Stomach (tissue), 9 donors: ENCODE results near the gene COL1A2. TPM values are rescaled to one million over a fixed set of nuclear protein-coding genes. Genes with fewer than 3 reads are reported as not detected.

Experiments
- DNase-seq, 2 donors: peaks; one replicate each; pipeline versions ENCODE4 v3.0.0 to v3.0.0-alpha.2; 2013 to 2019
- H3K27ac ChIP-seq, 5 donors: fragments of 200-600 bp in 4 of 5; sonication (generic) in 4 of 5; one replicate each; pipeline ENCODE4 v1.5.1; 2013 to 2019; ENCODE audit warnings: mild to moderate bottlenecking in 1 of 5, moderate library complexity in 1 of 5
- H3K27me3 ChIP-seq, 3 donors: fragments of 200-600 bp; sonication (generic); one replicate each; pipeline ENCODE4 v1.5.1; 2017 to 2019; ENCODE audit warnings: mixed run types in 1 of 3
- H3K36me3 ChIP-seq, 4 donors: fragments of 200-600 bp; sonication (generic); 1 replicate in 3 of 4; 2 replicates in 1 of 4; pipeline ENCODE4 v1.5.1; 2016 to 2019
- H3K4me1 ChIP-seq, 4 donors: fragments of 200-600 bp; sonication (generic); one replicate each; pipeline ENCODE4 v1.5.1; 2016 to 2019
- H3K4me3 ChIP-seq, 4 donors: fragments of 200-600 bp; sonication (generic) in 3 of 4; one replicate each; pipeline ENCODE4 v1.5.1; 2016 to 2019; ENCODE audit warnings: mild to moderate bottlenecking in 1 of 4
- H3K9me3 ChIP-seq, 4 donors: fragments of 200-600 bp; sonication (generic); one replicate each; pipeline ENCODE4 v1.5.1; 2016 to 2019
- CTCF ChIP-seq, 7 experiments: fragments of 450-650 bp in 4 of 7; fragments of 200-600 bp in 3 of 7; sonication (generic) in 3 of 7; IDR thresholded peaks; one replicate each; pipeline ENCODE4 v1.5.1; 2016 to 2019; ENCODE audit warnings: antibody characterized with exemption in 7 of 7, control low read depth in 2 of 7, mild to moderate bottlenecking in 1 of 7
- EP300 ChIP-seq: sonication (generic); formaldehyde crosslinking; IDR thresholded peaks from one replicate; pipeline ENCODE4 v1.6.1; 2017; ENCODE audit warnings: antibody characterized with exemption
- POLR2A ChIP-seq, 4 donors: fragments of 450-650 bp; IDR thresholded peaks; one replicate each; pipeline ENCODE4 v1.6.1; 2016; ENCODE audit warnings: antibody characterized with exemption in 4 of 4, control low read depth in 2 of 4, mild to moderate bottlenecking in 1 of 4, moderate library complexity in 1 of 4
- POLR2AphosphoS5 ChIP-seq, 3 donors: sonication (generic); formaldehyde crosslinking; IDR thresholded peaks; one replicate each; pipeline ENCODE4 v1.6.1; 2016; ENCODE audit warnings: antibody characterized with exemption in 3 of 3
- WGBS, 5 donors: extraction: QIAGEN DNeasy Blood & Tissue Kit in 3 of 5; methylation state at CpG; one replicate each; pipeline versions ENCODE4 v1.1.5 to v1.1.7; 2013 to 2018; 5-methylcytosine and 5-hydroxymethylcytosine counted together
- intact Hi-C: fragments of 100-400 bp; cut with DNase I; formaldehyde crosslinking; loops from one replicate; pipeline ENCODE4 v1.15.1; 2023; ENCODE audit warnings: low total_unique reads
- polyA plus RNA-seq, 3 donors: library from polyadenylated mRNA; stranded (reverse); fragments of 200-250 nt; gene quantifications; one replicate each; pipeline ENCODE4 v1.2.3, GENCODE V29; 2013
- total RNA-seq, 5 donors: library from RNA; depleted of rRNA; stranded (reverse); fragments of >200 nt; gene quantifications; one replicate each; pipeline versions ENCODE4 v1.1.0 to v1.2.3, GENCODE V29; 2014 to 2016
- donor health status: healthy with polysubstance abuse.
- donor health status: Bipolar disorder and iron deficiency.
- donor health status: healthy.

Gene COL1A2
- total and polyA plus RNA-seq, 8 donors: 30.9 to 3,975 (median 82.5) TPM

GRCh38 chr7:94382132-94382531, 12.6 kb upstream of the COL1A2 start:
- H3K4me1 ChIP-seq: no peaks in the 10 kb centered on the region
- H3K27me3 ChIP-seq: no peaks in the 10 kb centered on the region
- H3K27ac ChIP-seq: no peak overlapping the region
- no peak overlapping the region for H3K4me3 ChIP-seq
- WGBS, 5 donors: 67 to 85% (median 77%) methylated on average over 3 of the region's 3 CpGs
- no peaks in the 10 kb centered on the region for H3K36me3 ChIP-seq
- no peak for DNase-seq
- intact Hi-C loops: no loop called here
- H3K9me3 ChIP-seq: no peaks in the 10 kb centered on the region
- TF ChIP-seq CTCF (IDR thresholded peaks at IDR 0.05) (no peak), EP300 (no peak), POLR2AphosphoS5 (IDR thresholded peaks at IDR 0.05) (no peak), POLR2A (IDR thresholded peaks at IDR 0.05) (no peak)

GRCh38 chr7:94382746-94383145, 11.9 kb upstream of the COL1A2 start:
- 74 to 89% (median 82%) methylated on average over 1 of the region's 1 CpG for WGBS, 5 donors
- no peak for TF ChIP-seq POLR2AphosphoS5 (IDR thresholded peaks at IDR 0.05)
- no peak for TF ChIP-seq CTCF (IDR thresholded peaks at IDR 0.05)
- no peak for TF ChIP-seq POLR2A (IDR thresholded peaks at IDR 0.05)
- no peak for TF ChIP-seq EP300
- Histone ChIP-seq H3K36me3 (no peaks in the 10 kb centered on the region), H3K4me1 (no peaks in the 10 kb centered on the region), H3K4me3 (no peak overlapping the region), H3K27ac (no peak overlapping the region), H3K27me3 (no peaks in the 10 kb centered on the region), H3K9me3 (no peaks in the 10 kb centered on the region)
- DNase-seq: no peak
- intact Hi-C loops: no loop called here

GRCh38 chr7:94384315-94384714, 10.4 kb upstream of the COL1A2 start:
- 80 to 84% (median 81%) methylated on average over 4 of the region's 4 CpGs for WGBS, 5 donors

GRCh38 chr7:94386416-94386815, 8.3 kb upstream of the COL1A2 start:
- Histone ChIP-seq H3K27ac (no peak overlapping the region), H3K4me3 (no peak overlapping the region), H3K27me3 (no peaks in the 10 kb centered on the region), H3K36me3 (no peaks in the 10 kb centered on the region), H3K9me3 (no peaks in the 10 kb centered on the region), H3K4me1 (peaks cover 0 to 5% (median under 1%) of the 10 kb centered on the region in 4 donors)
- intact Hi-C loops: no loop called here
- no peak for TF ChIP-seq POLR2AphosphoS5 (IDR thresholded peaks at IDR 0.05)
- no peak for DNase-seq
- WGBS, 5 donors: 42 to 67% (median 56%) methylated on average over 2 of the region's 2 CpGs

More at GRCh38 chr7:94384315-94384714, 10.4 kb upstream of the COL1A2 start:
- Histone ChIP-seq H3K27ac (no peak overlapping the region), H3K4me3 (no peak overlapping the region), H3K27me3 (no peaks in the 10 kb centered on the region), H3K36me3 (no peaks in the 10 kb centered on the region), H3K9me3 (no peaks in the 10 kb centered on the region), H3K4me1 (no peaks in the 10 kb centered on the region)
- no peak for DNase-seq
- intact Hi-C loops: no loop called here
- no peak for TF ChIP-seq CTCF (IDR thresholded peaks at IDR 0.05)
- TF ChIP-seq POLR2AphosphoS5 (IDR thresholded peaks at IDR 0.05): no peak
- no peak for TF ChIP-seq EP300
- TF ChIP-seq POLR2A (IDR thresholded peaks at IDR 0.05): no peak

- H3K4me3 ChIP-seq: no peak overlapping the region
These were observed 6.2 kb upstream of the COL1A2 start for GRCh38 chr7:94388540-94388939.

More at GRCh38 chr7:94388540-94388939, 6.2 kb upstream of the COL1A2 start:
- TF ChIP-seq CTCF (IDR thresholded peaks at IDR 0.05) (no peak), POLR2AphosphoS5 (IDR thresholded peaks at IDR 0.05) (no peak), POLR2A (IDR thresholded peaks at IDR 0.05) (no peak), EP300 (no peak)
- Histone ChIP-seq H3K27ac (no peak overlapping the region), H3K27me3 (no peaks in the 10 kb centered on the region), H3K4me1 (peaks cover 0 to 26% (median 8%) of the 10 kb centered on the region in 4 donors), H3K9me3 (no peaks in the 10 kb centered on the region), H3K36me3 (no peaks in the 10 kb centered on the region)
- intact Hi-C loops: no loop called here
- WGBS, 5 donors: 74 to 84% (median 80%) methylated on average over 1 of the region's 1 CpG
- no peak for DNase-seq
